K562 treated with DMSO at 1 percent for 4 hours (cell line): ENCODE data around the gene LAMTOR3. TPM values are rescaled to one million over a fixed set of nuclear protein-coding genes. Genes with fewer than 3 reads are reported as not detected.

Experiments used
- total RNA-seq: library from RNA; unstranded; fragments of 300-600 nt; gene quantifications from 2 replicates; pipeline ENCODE4 v1.2.3, GENCODE V29; 2022; ENCODE audit not compliant: insufficient read depth

LAMTOR3 gene
- total RNA-seq = 33.8 and 44.3 TPM in 2 replicates

GRCh38 chr4:99894161-99894997, at the start of gene LAMTOR3:
Gene LAMTOR3 (minus strand): TSS chr4:99894427. CDS start chr4:99893963, 464 bp downstream.

Other genes with a start within 250 kb of the LAMTOR3 start
- not detected in 2 replicates for gene C4orf54, start 236.6 kb downstream of the LAMTOR3 start, total RNA-seq
- gene DAPP1, start 77.6 kb downstream of the LAMTOR3 start, total RNA-seq = 2.6 and 3.8 TPM in 2 replicates
- gene DNAJB14, start 52.2 kb upstream of the LAMTOR3 start, total RNA-seq = 3.5 and 9.3 TPM in 2 replicates
- gene H2AZ1, start 55.8 kb upstream of the LAMTOR3 start, total RNA-seq = 1,181 and 1,239 TPM in 2 replicates